ENCODE data around the gene RASD1. TPM values are rescaled to one million over a fixed set of nuclear protein-coding genes. Genes with fewer than 3 reads are reported as not detected.

Gene RASD1
- total RNA-seq, 1 donor from 2014 or later = 254 TPM

GRCh38 chr17:17447264-17447663, 48.9 kb downstream of the RASD1 start:
- DNase-seq (ENCODE audit: low spot score) = no peak

DNA sequence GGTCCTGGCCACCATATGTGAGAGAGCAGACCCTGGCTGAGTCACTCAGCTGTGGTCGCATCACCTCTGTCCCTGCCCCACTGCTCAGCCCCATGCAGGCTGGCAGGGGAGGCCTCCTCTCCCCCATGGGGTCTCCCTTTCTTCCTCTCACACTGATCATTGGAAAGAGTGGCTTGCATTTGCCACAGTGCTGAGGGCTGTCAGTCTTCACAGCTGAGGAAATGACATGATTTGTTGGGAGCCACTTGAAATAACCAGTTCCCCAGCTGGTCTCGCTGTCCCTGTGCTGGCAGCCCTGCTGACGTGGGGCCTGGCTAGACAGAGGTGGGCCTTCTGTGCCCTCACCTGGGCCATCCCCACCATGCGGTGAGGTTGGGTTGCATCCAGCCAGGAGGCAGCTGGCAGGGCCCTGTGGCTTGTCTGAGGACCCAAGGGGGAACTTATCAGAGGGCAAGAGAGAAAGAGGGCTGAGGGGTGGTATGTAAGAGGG, 49.5 kb downstream of the RASD1 start:
- no peak for DNase-seq (ENCODE audit: low spot score)

GRCh38 chr17:17445925-17446665, 50.1 kb downstream of the RASD1 start:
- no peak for DNase-seq (ENCODE audit: low spot score)

GRCh38 chr17:17445296-17445924, 50.8 kb downstream of the RASD1 start:
- no peak for DNase-seq (ENCODE audit: low spot score)

Other genes with a start within 250 kb of the RASD1 start
- gene COPS3, start 215.1 kb downstream of the RASD1 start, total RNA-seq = 47.5 TPM
- 2.1 TPM for gene NT5M, start 193.0 kb downstream of the RASD1 start, total RNA-seq
- 11.4 TPM for gene MED9, start 19.4 kb downstream of the RASD1 start, total RNA-seq
- 151 TPM for gene PEMT, start 95.3 kb upstream of the RASD1 start, total RNA-seq
- gene RAI1, start 185.1 kb upstream of the RASD1 start, total RNA-seq = 21.2 TPM